GM12892 (cell line): ENCODE results near the gene ARID4A.

ENCODE experiments used
- POLR2A ChIP-seq: IDR thresholded peaks from 2 replicates; pipeline ENCODE4 v1.6.1; 2011; ENCODE audit warnings: low read depth, low read length, control low read depth
- POLR2AphosphoS5 ChIP-seq: IDR thresholded peaks from 2 replicates; pipeline ENCODE4 v1.6.1; 2011; ENCODE audit warnings: low read depth, low read length, control low read depth
- TAF1 ChIP-seq: IDR thresholded peaks from 2 replicates; pipeline ENCODE4 v1.6.1; 2011; ENCODE audit warnings: low read depth, mild to moderate bottlenecking, control low read depth, low read length, borderline replicate concordance

- TF ChIP-seq POLR2AphosphoS5 (no peak), POLR2A (peak; percentile 50; the same call in 1 of the 2 replicates), TAF1 (no peak)
These were observed 97.7 kb downstream of the ARID4A start, which contains the start of gene TOMM20L for GRCh38 chr14:58395812-58396788.
